ENCODE results near the gene PIGQ.

GRCh38 chr16:615122-615521 lies 45.4 kb downstream of the PIGQ start:
- TF ChIP-seq GATA2 (IDR thresholded peaks at IDR 0.05; ENCODE audit: low read depth, low read length) (no peak), GATA3 (IDR thresholded peaks at IDR 0.05; ENCODE audit: low read depth, low read length) (no peak)

All from SH-SY5Y (cell line).